ENCODE measurements around the gene MBP. TPM values are rescaled to one million over a fixed set of nuclear protein-coding genes. Genes with fewer than 3 reads are reported as not detected.
"Not testable (repeated sequence)": the region's sequence is repeated elsewhere in the genome, so short reads cannot be mapped to it uniquely, and the experiment has no call there.

Gene MBP
- polyA plus RNA-seq, 3 donors: 6.6 to 14.6 (median 8.5) TPM

- no peak overlapping the region for H3K27ac ChIP-seq (ENCODE audit: low read depth, low read length)
- 62 to 74% (median 71%) methylated on average over 7 of the region's 7 CpGs for WGBS, 3 donors
These were observed 136.7 kb downstream of the MBP start for GRCh38 chr18:76995896-76996295.

- WGBS, 3 donors: 76 to 87% (median 85%) methylated on average over 8 of the region's 8 CpGs
- no peak overlapping the region for H3K27ac ChIP-seq (ENCODE audit: low read depth, low read length)
These were observed 138.4 kb downstream of the MBP start for GRCh38 chr18:76994086-76994654.

GRCh38 chr18:76993573-76993972 lies 139.0 kb downstream of the MBP start:
- H3K27ac ChIP-seq (ENCODE audit: low read depth, low read length): no peak overlapping the region
- WGBS, 3 donors: 95 to 96% (median 95%) methylated on average over 11 of the region's 11 CpGs

GRCh38 chr18:76993085-76993382 lies 139.5 kb downstream of the MBP start:
- WGBS, 3 donors: 92 to 93% (median 93%) methylated on average over 6 of the region's 6 CpGs
- H3K27ac ChIP-seq (ENCODE audit: low read depth, low read length): no peak overlapping the region

- H3K27ac ChIP-seq (ENCODE audit: low read depth, low read length): no peak overlapping the region
- WGBS, 3 donors: 79 to 87% (median 87%) methylated on average over 17 of the region's 17 CpGs
These were observed 140.1 kb downstream of the MBP start for GRCh38 chr18:76992226-76993084.

- H3K27ac ChIP-seq (ENCODE audit: low read depth, low read length): no peak overlapping the region
- 85 to 86% (median 86%) methylated on average over 20 of the region's 20 CpGs for WGBS, 3 donors
These were observed 141.4 kb downstream of the MBP start for GRCh38 chr18:76991021-76991688.

GRCh38 chr18:76990343-76991020 lies 142.1 kb downstream of the MBP start:
- 76 to 90% (median 83%) methylated on average over 8 of the region's 8 CpGs for WGBS, 3 donors
- H3K27ac ChIP-seq (ENCODE audit: low read depth, low read length): not testable (repeated sequence)

GRCh38 chr18:76989647-76990190 lies 142.9 kb downstream of the MBP start:
- WGBS, 3 donors: 92 to 94% (median 93%) methylated on average over 28 of the region's 28 CpGs
- H3K27ac ChIP-seq (ENCODE audit: low read depth, low read length): no peak overlapping the region

- 93% methylated on average over 29 of the region's 29 CpGs for WGBS, 3 donors
- H3K27ac ChIP-seq (ENCODE audit: low read depth, low read length): no peak overlapping the region
These were observed 143.5 kb downstream of the MBP start for GRCh38 chr18:76988827-76989646.

- WGBS, 3 donors: 61 to 70% (median 68%) methylated on average over 27 of the region's 27 CpGs
- no peak overlapping the region for H3K27ac ChIP-seq (ENCODE audit: low read depth, low read length)
These were observed 144.4 kb downstream of the MBP start for GRCh38 chr18:76988031-76988826.

- H3K27ac ChIP-seq (ENCODE audit: low read depth, low read length): no peak overlapping the region
- 81 to 90% (median 87%) methylated on average over 7 of the region's 7 CpGs for WGBS, 3 donors
These were observed 146.2 kb downstream of the MBP start for GRCh38 chr18:76986406-76986805.

GRCh38 chr18:76985951-76986236 lies 146.7 kb downstream of the MBP start:
- no peak overlapping the region for H3K27ac ChIP-seq (ENCODE audit: low read depth, low read length)
- WGBS, 3 donors: 89 to 95% (median 92%) methylated on average over 9 of the region's 9 CpGs

GRCh38 chr18:76985156-76985950 lies 147.2 kb downstream of the MBP start:
- H3K27ac ChIP-seq (ENCODE audit: low read depth, low read length): no peak overlapping the region
- 90 to 95% (median 93%) methylated on average over 27 of the region's 27 CpGs for WGBS, 3 donors

GRCh38 chr18:76984193-76985155 lies 148.1 kb downstream of the MBP start:
- WGBS, 3 donors: 93 to 94% (median 93%) methylated on average over 40 of the region's 40 CpGs
- H3K27ac ChIP-seq (ENCODE audit: low read depth, low read length): no peak overlapping the region

- 45 to 66% (median 66%) methylated on average over 10 of the region's 10 CpGs for WGBS, 3 donors
- H3K27ac ChIP-seq (ENCODE audit: low read depth, low read length): no peak overlapping the region
These were observed 149.0 kb downstream of the MBP start for GRCh38 chr18:76983613-76984051.
